Stimulated activated naive CD4-positive, alpha-beta T cell treated with Interleukin-2 at 50 U/mL for 16 hours (primary cell): Measurements from ENCODE around the gene TCF4.

ENCODE experiments used
- DNase-seq: peaks from one replicate; lab custom pipeline; 2025; lab: John Stamatoyannopoulos, UW

The TCF4 gene

GRCh38 chr18:55585920-55586561 is 2.0 kb downstream of the TCF4 start:
- no peak for DNase-seq

- DNase-seq: no peak
Measured at GRCh38 chr18:55585065-55585919, 2.7 kb downstream of the TCF4 start.

GRCh38 chr18:55584201-55584600 is 3.8 kb downstream of the TCF4 start:
- DNase-seq: no peak

- no peak for DNase-seq
Measured at GRCh38 chr18:55582325-55582724, 5.7 kb downstream of the TCF4 start.

GRCh38 chr18:55579501-55580270 is 8.3 kb downstream of the TCF4 start:
- no peak for DNase-seq

GRCh38 chr18:55577812-55578539 is 10.0 kb downstream of the TCF4 start:
- DNase-seq: no peak

- no peak for DNase-seq
Measured at GRCh38 chr18:55576001-55576400, 12.0 kb downstream of the TCF4 start.

- DNase-seq: no peak
Measured at GRCh38 chr18:55575066-55575465, 12.9 kb downstream of the TCF4 start.

- no peak for DNase-seq
Measured at GRCh38 chr18:55573386-55573785, 14.6 kb downstream of the TCF4 start.

GRCh38 chr18:55570966-55571365 is 17.0 kb downstream of the TCF4 start:
- no peak for DNase-seq

- no peak for DNase-seq
Measured at GRCh38 chr18:55566456-55566935, 21.5 kb downstream of the TCF4 start.

GRCh38 chr18:55559739-55560138 is 28.3 kb downstream of the TCF4 start:
- DNase-seq: no peak

- DNase-seq: no peak
Measured at GRCh38 chr18:55557211-55557610, 30.8 kb downstream of the TCF4 start.

GRCh38 chr18:55555395-55556027 is 32.5 kb downstream of the TCF4 start:
- DNase-seq: no peak

- no peak for DNase-seq
Measured at GRCh38 chr18:55552526-55553189, 35.3 kb downstream of the TCF4 start.

- no peak for DNase-seq
Measured at GRCh38 chr18:55551227-55551626, 36.8 kb downstream of the TCF4 start.

GRCh38 chr18:55550471-55550870 is 37.5 kb downstream of the TCF4 start:
- no peak for DNase-seq

GRCh38 chr18:55549474-55550104 is 38.4 kb downstream of the TCF4 start:
- no peak for DNase-seq

GRCh38 chr18:55547705-55548056 is 40.3 kb downstream of the TCF4 start:
- DNase-seq: no peak
